ENCODE measurements around the gene HIF3A.

HIF3A gene

GRCh38 chr19:46324277-46324676 lies 27.4 kb downstream of the HIF3A start:
- in situ Hi-C loops (cut with MboI; ENCODE audit: low pct_unique_long_range_greater_than_20kb, low sequenced_read_pairs, unreplicated experiment) = no loop called here
- no peak for DNase-seq (ENCODE audit: low spot score)
- no peak for TF ChIP-seq CTCF (IDR thresholded peaks at IDR 0.05; ENCODE audit: extremely low read depth, insufficient read depth, missing control alignments)

GRCh38 chr19:46326608-46327007 lies 29.8 kb downstream of the HIF3A start:
- in situ Hi-C loops (cut with MboI; ENCODE audit: low pct_unique_long_range_greater_than_20kb, low sequenced_read_pairs, unreplicated experiment) = no loop called here
- DNase-seq (ENCODE audit: low spot score) = no peak
- no peak for TF ChIP-seq CTCF (IDR thresholded peaks at IDR 0.05; ENCODE audit: extremely low read depth, insufficient read depth, missing control alignments)

GRCh38 chr19:46328079-46328478 lies 31.2 kb downstream of the HIF3A start:
- TF ChIP-seq CTCF (IDR thresholded peaks at IDR 0.05; ENCODE audit: extremely low read depth, insufficient read depth, missing control alignments) = no peak
- no peak for DNase-seq (ENCODE audit: low spot score)
- in situ Hi-C loops (cut with MboI; ENCODE audit: low pct_unique_long_range_greater_than_20kb, low sequenced_read_pairs, unreplicated experiment) = no loop called here

GRCh38 chr19:46330319-46330918 lies 33.6 kb downstream of the HIF3A start:
- in situ Hi-C loops (cut with MboI; ENCODE audit: low pct_unique_long_range_greater_than_20kb, low sequenced_read_pairs, unreplicated experiment) = no loop called here
- no peak for DNase-seq (ENCODE audit: low spot score)
- no peak for TF ChIP-seq CTCF (IDR thresholded peaks at IDR 0.05; ENCODE audit: extremely low read depth, insufficient read depth, missing control alignments)

- TF ChIP-seq CTCF (IDR thresholded peaks at IDR 0.05; ENCODE audit: extremely low read depth, insufficient read depth, missing control alignments) = no peak
- DNase-seq (ENCODE audit: low spot score) = no peak
- in situ Hi-C loops (cut with MboI; ENCODE audit: low pct_unique_long_range_greater_than_20kb, low sequenced_read_pairs, unreplicated experiment) = no loop called here
Measured at GRCh38 chr19:46337487-46337886, 40.6 kb downstream of the HIF3A start.

GRCh38 chr19:46339446-46339845 lies 42.6 kb downstream of the HIF3A start:
- in situ Hi-C loops (cut with MboI; ENCODE audit: low pct_unique_long_range_greater_than_20kb, low sequenced_read_pairs, unreplicated experiment) = no loop called here
- TF ChIP-seq CTCF (IDR thresholded peaks at IDR 0.05; ENCODE audit: extremely low read depth, insufficient read depth, missing control alignments) = no peak
- DNase-seq (ENCODE audit: low spot score) = no peak

Measured in GM13977 (cell line).